HCT116 (cell line): ENCODE measurements around the gene PRR12. TPM values are rescaled to one million over a fixed set of nuclear protein-coding genes. Genes with fewer than 3 reads are reported as not detected.

Source experiments
- ATAC-seq: fragments of 200-7000 bp; cut with Tn5 transposase; 2 replicates; pipeline ENCODE4 v1.9.1; 2020; ENCODE audit warnings: mild to moderate bottlenecking, moderate library complexity
- BruUV-seq: library from RNA; stranded (reverse); fragments of 400-500 nt; replicated peaks from 2 replicates; lab custom pipeline; 2021; lab: Mats Ljungman, UMichigan
- CTCF ChIA-PET: fragments of 300-600 bp; sonication (Branson Sonifier 250); formaldehyde crosslinking; loops from one replicate; lab custom pipeline; 2021; ENCODE audit warnings: antibody characterized with exemption; lab: Charles Lee
- POLR2A ChIA-PET: fragments of 300-600, 350-600 bp; sonication (Branson Sonifier 250); formaldehyde crosslinking; loops from one replicate; lab custom pipeline; 2021; ENCODE audit warnings: antibody characterized with exemption; lab: Charles Lee
- RAD21 ChIA-PET, 2 experiments: fragments of 300-600 bp; sonication (Branson Sonifier 250); formaldehyde crosslinking; loops; one replicate each; lab custom pipeline; 2023; ENCODE audit warnings: low total read pairs in 2 of 2; ENCODE audit not compliant: uncharacterized antibody in 2 of 2, unreplicated experiment in 2 of 2, low non-redundant PET in 1 of 2; lab: Charles Lee
- DNase-seq: peaks from one replicate; pipeline ENCODE4 v3.0.0-alpha.2; 2010; ENCODE audit warnings: low read depth, low spot score
- H2AFZ ChIP-seq: fragments of 200-600 bp; shearing (Covaris generic), sonication (generic); 2 replicates; pipeline ENCODE4 v1.6.1; 2017; ENCODE audit warnings: low read depth, mixed run types, mixed read lengths, antibody characterized with exemption, low read length; ENCODE audit not compliant: poor library complexity, severe bottlenecking
- H3K27ac ChIP-seq: 2 replicates; pipeline ENCODE4 v1.5.1; 2012; ENCODE audit warnings: low read depth, low read length
- H3K27me3 ChIP-seq: fragments of 200-600 bp; sonication (generic); 2 replicates; pipeline ENCODE4 v1.6.1; 2016; ENCODE audit warnings: mixed run types, low read length, mixed read lengths; ENCODE audit not compliant: insufficient read depth
- H3K36me3 ChIP-seq, 2 experiments: fragments of 200-500 bp in 1 of 2; fragments of 200-600 bp in 1 of 2; sonication (Bioruptor generic) in 1 of 2; sonication (generic) in 1 of 2; 2 replicates each; pipeline versions ENCODE4 v1.5.1 to v1.6.1; 2014 to 2016; ENCODE audit warnings: low read length in 2 of 2, inconsistent platforms in 1 of 2, mixed read lengths in 1 of 2, mixed run types in 1 of 2; ENCODE audit not compliant: insufficient read depth in 2 of 2, control insufficient read depth in 1 of 2
- H3K4me1 ChIP-seq, 2 experiments: fragments of 200-600 bp in 1 of 2; sonication (generic) in 1 of 2; 2 replicates each; pipeline versions ENCODE4 v1.5.1 to v1.6.1; 2012 to 2017; ENCODE audit warnings: low read length in 2 of 2, inconsistent platforms in 1 of 2, mild to moderate bottlenecking in 1 of 2, mixed read lengths in 1 of 2, mixed run types in 1 of 2, moderate library complexity in 1 of 2; ENCODE audit not compliant: insufficient read depth in 2 of 2, control insufficient read depth in 1 of 2
- H3K4me2 ChIP-seq: fragments of 200-600 bp; sonication (generic); 2 replicates; pipeline ENCODE4 v1.6.1; 2017; ENCODE audit warnings: mixed run types, low read length, mixed read lengths
- H3K4me3 ChIP-seq, 2 experiments: fragments of 200-600 bp in 1 of 2; sonication (generic) in 1 of 2; replicated peaks in 1 of 2; 2 replicates each; pipeline ENCODE4 v1.5.1; 2011 to 2016; ENCODE audit warnings: low read length in 2 of 2, control low read depth in 1 of 2, low read depth in 1 of 2, mild to moderate bottlenecking in 1 of 2, mixed read lengths in 1 of 2, mixed run types in 1 of 2
- H3K79me2 ChIP-seq: fragments of 200-600 bp; sonication (generic); 2 replicates; pipeline ENCODE4 v1.6.1; 2017; ENCODE audit warnings: mild to moderate bottlenecking, mixed run types, low read length, moderate library complexity, mixed read lengths; ENCODE audit not compliant: insufficient read depth
- H3K9ac ChIP-seq: fragments of 200-600 bp; sonication (generic); 2 replicates; pipeline ENCODE4 v1.6.1; 2016; ENCODE audit warnings: low read length, mixed read lengths
- H3K9me2 ChIP-seq: fragments of 200-600 bp; sonication (generic), shearing (Covaris generic); 2 replicates; pipeline ENCODE4 v1.6.1; 2017; ENCODE audit warnings: mixed run types, mild to moderate bottlenecking, moderate library complexity; ENCODE audit not compliant: insufficient read depth
- H3K9me3 ChIP-seq, 2 experiments: fragments of 200-500 bp in 1 of 2; fragments of 200-600 bp in 1 of 2; sonication (Bioruptor generic) in 1 of 2; sonication (generic) in 1 of 2; 2 replicates each; pipeline ENCODE4 v1.6.1; 2014 to 2017; ENCODE audit warnings: low read length in 2 of 2, mixed read lengths in 2 of 2, inconsistent platforms in 1 of 2, low read depth in 1 of 2, mild to moderate bottlenecking in 1 of 2, mixed run types in 1 of 2, moderate library complexity in 1 of 2; ENCODE audit not compliant: control insufficient read depth in 1 of 2, insufficient read depth in 1 of 2
- H4K20me1 ChIP-seq: fragments of 200-600 bp; sonication (generic), shearing (Covaris generic); 2 replicates; pipeline ENCODE4 v1.6.1; 2017; ENCODE audit warnings: mixed run types, mild to moderate bottlenecking, moderate library complexity; ENCODE audit not compliant: insufficient read depth
- ATF3 ChIP-seq: IDR thresholded peaks from 2 replicates; pipeline ENCODE4 v1.6.1; 2012
- CEBPB ChIP-seq: IDR thresholded peaks from 2 replicates; pipeline ENCODE4 v1.6.1; 2012; ENCODE audit warnings: low read depth
- ELF1 ChIP-seq: IDR thresholded peaks from 2 replicates; pipeline ENCODE4 v1.6.1; 2012; ENCODE audit warnings: low read depth, borderline replicate concordance
- EZH2 ChIP-seq: fragments of 200-600 bp; sonication (generic); IDR thresholded peaks from 2 replicates; pipeline ENCODE4 v1.6.1; 2017; ENCODE audit warnings: antibody characterized with exemption, mixed run types
- EZH2phosphoT487 ChIP-seq: fragments of 200-600 bp; IDR thresholded peaks from 2 replicates; pipeline ENCODE4 v1.6.1; 2018; ENCODE audit warnings: antibody characterized with exemption, borderline replicate concordance
- FOSL1 ChIP-seq: IDR thresholded peaks from 2 replicates; pipeline ENCODE4 v1.6.1; 2012; ENCODE audit warnings: low read depth
- JUND ChIP-seq: IDR thresholded peaks from 2 replicates; pipeline ENCODE4 v1.6.1; 2012
- MAX ChIP-seq: IDR thresholded peaks from 2 replicates; pipeline ENCODE4 v1.6.1; 2012
- POLR2A ChIP-seq: IDR thresholded peaks from 2 replicates; pipeline ENCODE4 v1.7.0; 2011; ENCODE audit warnings: borderline replicate concordance; ENCODE audit not compliant: insufficient read depth, insufficient read length; ENCODE audit errors: extremely low read depth
- RAD21 ChIP-seq: IDR thresholded peaks from 2 replicates; pipeline ENCODE4 v1.6.1; 2012; ENCODE audit warnings: low read depth, mild to moderate bottlenecking
- REST ChIP-seq: IDR thresholded peaks from 2 replicates; pipeline ENCODE4 v1.6.1; 2012; ENCODE audit warnings: low read depth
- SIN3A ChIP-seq: IDR thresholded peaks from 2 replicates; pipeline ENCODE4 v1.6.1; 2012; ENCODE audit warnings: low read depth
- TCF7L2 ChIP-seq: IDR thresholded peaks from 2 replicates; pipeline ENCODE4 v1.7.0; 2011; ENCODE audit warnings: borderline replicate concordance, inconsistent platforms; ENCODE audit not compliant: insufficient read depth, insufficient read length; ENCODE audit errors: extremely low read depth
- YY1 ChIP-seq: IDR thresholded peaks from 2 replicates; pipeline ENCODE4 v1.6.1; 2011; ENCODE audit warnings: low read length, low read depth, moderate library complexity, mild to moderate bottlenecking; ENCODE audit not compliant: insufficient replicate concordance; ENCODE audit errors: extremely low read depth
- ZBTB33 ChIP-seq: IDR thresholded peaks from 2 replicates; pipeline ENCODE4 v1.6.1; 2011; ENCODE audit warnings: mild to moderate bottlenecking, low read length, moderate library complexity; ENCODE audit not compliant: insufficient replicate concordance; ENCODE audit errors: extremely low read depth
- ZNF274 ChIP-seq: fragments of 200-500 bp; sonication (Bioruptor generic); IDR thresholded peaks from 2 replicates; pipeline ENCODE4 v1.6.1; 2014; ENCODE audit warnings: mild to moderate bottlenecking, low read depth, low read length, inconsistent platforms
- intact Hi-C: fragments of 100-400 bp; cut with micrococcal nuclease; formaldehyde crosslinking; loops from 2 replicates; pipeline ENCODE4 v1.10.0; 2022
- total RNA-seq: library from RNA; stranded (reverse); gene quantifications from one replicate; pipeline ENCODE4 v1.2.1, GENCODE V29; 2021; ENCODE audit not compliant: unreplicated experiment

PRR12 gene
- total RNA-seq, 1 experiment from 2014 or later: 26.9 TPM

- Histone ChIP-seq H3K79me2 (peaks cover 96% of the 10 kb centered on the region), H3K4me1 (peaks cover 55 to 82% of the 10 kb centered on the region in 2 experiments), H3K4me2 (peak overlapping the region; percentile 19; the same call in 1 of the 2 replicates), H3K9me2 (no peaks in the 10 kb centered on the region), H3K4me3 (no peak overlapping the region), H3K27me3 (no peaks in the 10 kb centered on the region), H3K9me3 (no peaks in the 10 kb centered on the region), H3K36me3 (peaks cover 12 to 17% of the 10 kb centered on the region in 2 experiments), H2AFZ (no peak overlapping the region), H3K9ac (peak overlapping the region; percentile 18; the same call in 1 of the 2 replicates), H3K27ac (0 out of 2 replicates have a peak overlapping the region, but pooled peaks have one; percentile 13), H4K20me1 (no peaks in the 10 kb centered on the region)
- CTCF ChIA-PET: interaction anchor here (0.8 kb wide), 1 partner anchor 20 kb away, joined by 3 read pairs; no protein-coding TSS in a partner anchor
- no TSS peak for BruUV-seq
- DNase-seq (no peak), ATAC-seq (no peak)
- POLR2A ChIA-PET: no interaction called here
- RAD21 ChIA-PET: no interaction called here
- intact Hi-C loops: loop anchor here (5.0 kb wide), 1 partner anchor 104 kb away; the partner anchor contains the start of gene PRMT1
- TF ChIP-seq MAX (no peak), SIN3A (no peak), YY1 (no peak), ELF1 (no peak), ATF3 (no peak), JUND (no peak), CEBPB (no peak), EZH2phosphoT487 (no peak), RAD21 (no peak), POLR2A (no peak), ZNF274 (no peak), FOSL1 (no peak), EZH2 (no peak), ZBTB33 (no peak), REST (no peak), TCF7L2 (no peak)
Observed at GRCh38 chr19:49573009-49573408, 18.0 kb upstream of the PRR12 start.
